CD4-positive, alpha-beta T cell treated with Interleukin-15 for 4 hours (primary cell): ENCODE measurements around the gene MTCH2.
"Not testable (repeated sequence)": the region's sequence is repeated elsewhere in the genome, so short reads cannot be mapped to it uniquely, and the experiment has no call there.

Experiments
- DNase-seq: peaks from one replicate; pipeline ENCODE4 v3.0.0-alpha.2; 2020; ENCODE audit warnings: low spot score

Gene MTCH2

DNA sequence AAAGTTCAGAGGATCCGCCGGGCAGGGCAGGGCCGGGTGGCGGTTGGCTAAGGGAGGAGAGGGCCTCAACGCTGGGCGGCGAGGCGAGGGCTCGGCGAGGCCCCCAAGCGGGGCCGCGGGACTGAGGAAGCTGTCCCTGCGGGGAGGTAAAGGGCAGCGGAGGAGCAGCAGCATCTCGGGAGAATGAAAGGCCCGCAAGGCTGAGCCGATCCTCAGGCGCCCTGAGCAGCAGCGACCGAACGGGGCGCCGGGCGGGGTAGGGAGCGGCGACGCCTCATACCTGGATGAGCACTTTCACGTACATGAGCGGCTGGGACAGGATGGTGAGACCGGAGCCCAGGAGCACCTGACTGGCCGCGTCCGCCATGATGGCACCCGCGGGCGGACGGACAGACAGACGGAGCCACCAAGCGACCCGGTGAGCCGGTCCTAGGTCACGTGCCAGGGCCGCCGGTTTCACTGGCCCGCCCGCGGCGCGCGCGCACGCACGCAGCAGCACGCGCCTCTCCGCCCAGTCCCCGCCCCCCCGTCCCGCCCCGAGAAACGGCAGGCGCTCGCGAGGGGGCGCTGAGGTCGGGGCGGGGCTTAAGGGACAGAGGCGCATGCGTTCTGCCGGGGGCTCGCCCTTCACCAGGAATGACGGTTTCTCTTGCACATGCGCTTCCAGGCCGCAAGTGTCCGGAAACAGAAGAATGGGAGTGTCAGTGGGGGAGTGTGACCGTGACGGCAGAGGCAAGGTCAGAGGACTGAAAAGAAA lies at the start of gene MTCH2:
Gene MTCH2, minus strand, starts transcription at position 461 of the 757 bp plus-strand sequence. Its CDS starts 94 bp downstream, at position 367.
- DNase-seq = peak; percentile 96

DNA sequence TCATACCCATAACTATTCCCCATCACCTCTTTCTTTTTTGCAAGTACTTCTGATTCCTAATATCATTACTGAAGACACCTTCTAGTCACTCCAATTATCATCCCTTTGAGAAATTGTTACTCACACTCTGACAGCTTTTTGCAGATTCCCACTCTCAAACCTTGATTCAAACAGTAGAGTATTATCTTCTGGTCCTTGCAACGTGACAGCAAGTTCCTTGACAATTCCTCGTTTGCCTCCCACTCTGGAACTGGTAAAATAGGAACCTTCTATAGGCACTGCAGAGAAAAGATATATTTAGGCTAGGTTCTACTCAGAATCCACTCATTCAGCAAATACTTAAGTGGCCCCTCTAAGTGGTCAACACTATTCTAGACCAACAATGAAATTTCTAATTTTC lies 49.6 kb upstream of the MTCH2 start:
- DNase-seq = no peak

DNA sequence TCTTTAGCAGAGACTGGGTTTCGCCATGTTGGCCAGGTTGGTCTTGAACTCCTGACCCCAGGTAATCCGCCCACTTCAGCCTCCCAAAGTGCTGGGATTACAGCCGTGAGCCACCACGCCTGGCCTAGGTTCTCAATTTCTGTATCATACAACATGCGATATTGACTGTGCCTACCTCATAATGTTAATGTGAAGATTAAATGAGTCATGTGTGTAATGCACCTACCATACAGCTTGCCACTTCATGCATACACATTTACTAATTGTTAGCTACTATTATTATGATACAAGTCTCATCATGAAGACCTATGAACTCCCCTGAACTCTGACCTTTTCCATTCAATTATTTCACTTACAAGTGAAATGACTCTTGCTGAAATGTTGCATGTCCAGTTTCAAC lies 47.1 kb upstream of the MTCH2 start:
- no peak for DNase-seq

DNA sequence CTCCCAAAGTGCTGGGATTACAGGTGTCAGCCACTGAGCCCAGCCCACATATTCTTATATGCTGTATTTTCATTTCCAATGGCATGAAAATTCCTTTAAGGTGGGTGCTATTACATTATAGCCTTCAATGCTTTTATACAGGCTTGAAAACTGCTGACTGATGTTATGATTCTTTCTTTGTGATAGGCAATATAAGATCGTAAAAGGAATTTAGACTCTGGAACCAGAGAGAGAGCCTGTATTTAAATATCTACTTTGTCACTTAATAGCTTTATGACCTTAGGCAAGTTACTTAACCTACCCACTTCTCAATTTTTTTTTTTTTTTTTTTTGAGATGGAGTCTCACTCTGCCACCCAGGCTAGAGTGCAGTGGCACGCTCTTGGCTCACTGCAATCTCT lies 46.6 kb upstream of the MTCH2 start:
- no peak for DNase-seq

DNA sequence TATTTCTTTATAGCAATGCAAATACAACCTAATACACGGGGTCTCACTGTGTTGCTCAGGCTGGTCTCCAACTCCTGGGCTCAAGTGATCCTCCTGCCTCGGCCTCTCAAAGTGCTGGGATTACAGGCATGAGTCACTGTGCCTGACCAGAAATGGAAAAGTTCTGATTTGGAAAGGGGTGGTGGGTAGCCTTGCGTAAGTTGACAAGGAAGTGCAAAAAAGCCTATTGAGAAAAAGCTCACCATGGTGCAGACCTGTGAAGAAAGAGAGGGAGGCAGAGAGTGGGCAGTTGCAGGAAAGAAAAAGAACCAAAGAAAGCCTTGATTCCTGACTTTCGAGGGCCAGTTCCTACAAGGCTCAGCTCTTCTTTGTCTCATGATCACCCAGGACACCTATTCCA lies 45.8 kb upstream of the MTCH2 start:
- DNase-seq = no peak

DNA sequence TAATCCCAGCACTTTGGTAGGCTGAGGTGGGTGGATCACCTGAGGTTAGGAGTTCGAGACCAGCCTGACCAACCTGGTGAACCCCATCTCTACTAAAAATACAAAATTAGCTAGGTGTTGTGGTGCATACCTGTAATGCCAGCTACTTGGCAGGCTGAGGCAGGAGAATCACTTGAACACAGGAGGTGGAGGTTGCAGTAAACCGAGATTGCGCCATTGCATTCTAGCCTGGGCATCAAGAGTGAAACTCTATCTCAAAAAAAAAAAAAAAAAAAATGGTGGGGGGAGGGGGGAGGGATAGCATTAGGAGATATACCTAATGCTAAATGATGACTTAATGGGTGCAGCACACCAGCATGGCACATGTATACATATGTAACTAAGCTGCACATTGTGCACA lies 44.3 kb upstream of the MTCH2 start:
- DNase-seq = not testable (repeated sequence)

DNA sequence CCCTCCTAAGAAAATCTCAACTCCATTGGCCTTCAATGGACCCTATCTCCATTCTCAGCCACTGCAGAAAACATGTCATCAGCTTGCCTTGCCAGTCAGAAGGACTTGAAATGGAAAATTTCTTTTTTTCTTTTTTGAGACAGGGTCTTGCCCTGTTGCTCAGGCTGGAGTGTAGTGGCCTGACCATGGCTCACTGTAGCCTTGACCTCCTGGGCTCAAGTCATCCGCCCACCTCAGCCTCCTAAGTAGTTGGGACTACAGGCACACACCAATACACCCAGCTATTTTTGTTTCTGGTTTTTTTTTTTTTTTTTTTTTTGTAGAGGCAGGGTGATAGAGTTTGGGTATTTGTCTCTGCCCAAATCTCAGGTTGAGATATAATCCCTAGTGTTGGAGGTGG lies 43.8 kb upstream of the MTCH2 start:
- DNase-seq = no peak

DNA sequence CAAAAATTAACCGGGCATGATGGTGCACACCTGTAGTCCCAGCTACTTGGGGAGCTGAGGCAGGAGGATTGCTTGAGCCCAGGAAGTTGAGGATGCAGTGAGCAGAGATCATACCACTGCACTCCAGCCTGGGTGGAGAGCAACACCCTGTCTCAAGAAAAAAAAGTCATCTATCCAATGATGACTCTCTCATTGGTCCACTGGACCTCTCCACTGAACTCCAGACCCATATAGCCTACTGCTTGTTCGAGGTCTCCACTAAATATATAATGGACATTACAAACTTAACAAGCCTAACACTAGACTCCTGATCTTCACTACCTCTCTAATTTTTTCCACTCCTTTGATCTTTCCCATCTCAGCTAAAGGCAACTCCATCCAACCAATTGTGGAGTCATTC lies 33.5 kb upstream of the MTCH2 start:
- DNase-seq = no peak

DNA sequence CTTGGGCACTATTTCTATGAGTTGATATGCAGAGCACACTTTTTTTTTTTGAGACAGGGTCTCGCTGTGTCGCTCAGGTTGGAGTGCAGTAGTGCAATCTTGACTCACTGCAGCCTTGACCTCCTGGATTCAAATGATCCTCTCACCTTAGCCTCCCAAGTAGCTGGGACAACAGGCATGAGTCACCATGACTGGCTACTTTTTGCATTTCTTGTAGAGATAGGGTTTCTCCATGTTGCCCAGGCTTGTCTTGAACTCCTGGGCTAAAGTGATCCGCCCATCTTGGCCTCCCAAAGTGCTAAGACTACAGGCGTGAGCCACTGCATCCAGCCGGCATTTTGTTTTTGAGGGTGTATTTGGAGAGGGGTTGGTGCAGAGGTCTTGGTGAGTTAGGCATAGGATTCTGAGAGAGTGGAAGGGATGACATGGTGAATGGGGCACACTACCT lies 29.9 kb upstream of the MTCH2 start:
- DNase-seq = no peak

DNA sequence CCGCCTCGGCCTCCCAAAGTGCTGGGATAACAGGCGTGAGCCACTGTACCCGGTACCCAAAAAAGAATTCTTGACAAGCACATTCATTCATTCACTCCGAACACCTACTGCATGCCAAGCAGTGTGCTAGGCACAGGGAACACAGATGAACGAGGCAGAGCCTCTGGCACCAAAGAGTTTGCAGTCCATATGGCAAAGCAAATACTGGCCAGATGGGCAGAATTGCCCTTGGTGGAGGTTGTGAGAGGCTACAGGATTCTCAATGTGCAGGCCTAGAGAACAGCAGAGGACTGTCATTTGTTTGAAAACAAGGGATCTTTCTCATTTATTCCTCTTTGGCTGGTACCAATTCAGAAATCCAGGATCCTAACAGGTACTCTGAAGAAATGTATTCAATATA lies 27.5 kb upstream of the MTCH2 start:
- no peak for DNase-seq

DNA sequence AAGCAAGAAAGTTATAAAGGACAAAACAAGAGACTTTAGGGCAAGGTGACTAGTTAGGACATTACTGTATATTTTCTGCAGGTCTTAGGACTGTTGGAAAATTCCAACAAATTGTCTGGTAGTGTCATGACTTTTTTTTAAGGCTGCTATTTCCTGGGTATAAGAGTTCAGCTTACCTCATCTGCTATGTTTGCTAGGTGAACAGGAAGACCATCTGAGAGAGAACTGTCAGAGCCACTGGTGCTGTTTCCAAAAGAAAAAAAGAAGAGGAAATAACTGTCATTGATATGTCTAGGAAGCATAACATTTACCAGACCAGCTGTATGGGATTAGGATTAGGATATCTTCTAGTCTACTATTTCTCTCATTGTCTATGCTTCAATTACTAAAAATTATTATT lies 26.3 kb upstream of the MTCH2 start:
- no peak for DNase-seq

DNA sequence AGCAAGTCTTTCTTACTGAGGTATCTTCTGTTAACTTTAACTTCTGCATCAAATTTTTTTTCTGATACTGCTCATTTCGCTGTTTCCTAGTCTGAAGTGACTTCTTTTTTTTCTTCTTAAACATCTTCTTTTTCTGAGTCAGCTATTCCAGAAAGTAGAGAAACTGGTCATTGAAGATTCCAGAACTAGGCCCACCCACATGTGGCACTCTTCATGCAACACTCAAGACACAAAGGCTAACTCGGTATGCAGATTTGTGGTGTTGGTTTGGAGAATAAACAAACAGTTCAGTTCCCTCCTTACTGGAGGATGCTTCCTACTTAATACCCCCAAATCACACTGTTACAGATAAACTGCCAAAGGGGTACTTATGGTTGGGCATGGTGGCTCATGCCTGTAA lies 25.2 kb upstream of the MTCH2 start:
- no peak for DNase-seq

DNA sequence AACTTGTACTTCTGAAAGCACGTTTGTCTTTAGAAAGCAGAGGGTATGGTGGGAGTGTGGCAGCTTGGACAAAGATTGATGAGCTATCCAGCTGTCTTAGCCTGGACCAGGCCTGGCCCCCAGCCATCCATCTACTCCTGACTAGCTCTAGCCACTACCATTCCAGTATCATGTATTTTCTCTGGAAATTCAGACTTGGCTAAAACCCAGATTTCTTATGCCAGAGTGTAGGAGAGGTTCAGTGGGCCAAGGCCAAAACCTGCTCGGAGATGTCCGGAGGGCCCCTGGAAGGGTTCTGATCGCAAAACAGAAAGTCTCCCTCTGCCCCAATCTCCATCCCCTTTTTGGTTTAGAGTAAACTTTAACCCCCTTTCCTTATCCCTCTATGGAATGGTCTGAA lies 24.8 kb upstream of the MTCH2 start:
- no peak for DNase-seq

DNA sequence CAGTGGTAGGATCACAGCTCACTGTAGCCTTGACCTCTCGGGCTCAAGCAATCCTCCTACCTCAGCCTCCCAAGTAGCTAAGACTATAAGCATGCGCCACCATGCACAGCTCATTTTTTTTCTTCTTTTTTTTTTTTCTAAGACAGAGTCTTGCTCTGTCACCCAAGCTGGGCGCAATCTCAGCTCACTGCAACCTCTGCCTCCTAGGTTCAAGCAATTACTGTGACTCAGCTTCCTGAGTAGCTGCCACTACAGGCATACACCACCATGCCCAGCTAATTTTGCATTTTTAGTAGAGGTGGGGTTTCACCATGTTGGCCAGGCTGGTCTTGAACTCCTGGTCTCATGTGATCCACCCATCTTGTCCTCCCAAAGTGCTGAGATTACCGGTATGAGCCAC lies 22.6 kb upstream of the MTCH2 start:
- not testable (repeated sequence) for DNase-seq

DNA sequence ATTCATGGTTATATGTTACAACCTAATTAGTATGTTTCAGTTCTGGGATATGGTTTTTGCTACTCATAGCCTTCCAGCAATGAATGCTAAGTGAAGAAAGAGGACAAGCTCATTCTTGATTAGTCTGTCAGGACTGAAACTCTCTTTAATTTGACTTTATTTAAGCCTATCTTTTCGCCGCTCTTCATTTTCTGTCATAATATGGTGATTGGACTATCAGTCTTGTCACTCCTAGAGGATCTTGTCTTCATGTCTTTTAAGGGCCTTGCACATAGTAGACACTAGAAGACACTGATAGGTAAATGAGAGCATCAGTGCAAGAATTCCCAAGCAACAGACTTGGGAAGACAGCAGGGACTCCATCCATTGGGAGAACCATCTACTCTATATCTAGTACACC lies 18.9 kb upstream of the MTCH2 start:
- no peak for DNase-seq

DNA sequence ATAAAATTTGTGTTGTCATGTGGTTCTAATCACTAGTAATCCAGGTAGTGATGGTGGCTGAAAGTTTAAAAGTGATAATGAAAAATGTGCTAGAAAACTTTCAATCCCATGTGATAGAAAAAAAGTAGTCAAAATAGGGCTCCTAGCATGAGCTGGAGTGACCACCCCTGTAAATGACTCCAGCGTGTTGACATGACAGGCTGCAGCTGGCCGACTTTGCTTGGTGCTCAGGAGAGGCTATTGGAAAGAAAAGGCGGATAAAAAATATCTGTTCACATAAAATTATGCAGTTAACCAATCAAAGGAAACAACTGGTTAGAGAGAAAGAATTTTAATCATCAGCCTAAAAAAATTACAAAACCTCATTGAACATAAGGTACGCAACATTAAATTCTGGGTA lies 16.9 kb upstream of the MTCH2 start:
- DNase-seq = no peak

DNA sequence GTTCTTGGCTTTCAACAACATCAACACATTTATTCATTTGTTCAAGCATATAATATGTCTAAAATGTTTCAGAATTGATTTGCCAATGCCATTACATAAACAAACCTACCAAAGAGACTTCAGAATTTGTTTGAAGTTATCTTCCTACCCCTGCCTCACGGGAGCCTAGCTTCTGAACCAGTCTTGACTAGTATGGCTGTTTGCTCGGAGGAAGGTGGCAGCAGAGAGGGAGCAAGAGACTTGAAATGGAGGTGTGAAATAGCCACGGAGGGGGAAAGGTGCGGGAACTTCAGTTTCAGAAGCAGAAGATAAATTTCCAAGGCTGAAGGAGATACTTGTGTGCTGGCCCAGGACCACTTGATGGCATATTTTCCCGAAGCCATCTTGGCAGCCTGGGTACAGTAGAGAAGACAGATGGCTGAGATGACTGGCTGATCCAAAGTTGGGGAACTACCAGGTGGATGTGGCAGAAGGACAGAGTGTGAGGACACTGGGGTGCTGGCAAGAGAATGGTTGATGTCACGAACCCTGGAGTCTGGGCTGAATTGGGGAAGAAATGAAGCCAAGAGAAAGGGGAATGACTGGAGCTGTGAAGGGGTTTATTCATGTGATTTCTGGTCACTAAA lies 14.0 kb upstream of the MTCH2 start:
- no peak for DNase-seq

DNA sequence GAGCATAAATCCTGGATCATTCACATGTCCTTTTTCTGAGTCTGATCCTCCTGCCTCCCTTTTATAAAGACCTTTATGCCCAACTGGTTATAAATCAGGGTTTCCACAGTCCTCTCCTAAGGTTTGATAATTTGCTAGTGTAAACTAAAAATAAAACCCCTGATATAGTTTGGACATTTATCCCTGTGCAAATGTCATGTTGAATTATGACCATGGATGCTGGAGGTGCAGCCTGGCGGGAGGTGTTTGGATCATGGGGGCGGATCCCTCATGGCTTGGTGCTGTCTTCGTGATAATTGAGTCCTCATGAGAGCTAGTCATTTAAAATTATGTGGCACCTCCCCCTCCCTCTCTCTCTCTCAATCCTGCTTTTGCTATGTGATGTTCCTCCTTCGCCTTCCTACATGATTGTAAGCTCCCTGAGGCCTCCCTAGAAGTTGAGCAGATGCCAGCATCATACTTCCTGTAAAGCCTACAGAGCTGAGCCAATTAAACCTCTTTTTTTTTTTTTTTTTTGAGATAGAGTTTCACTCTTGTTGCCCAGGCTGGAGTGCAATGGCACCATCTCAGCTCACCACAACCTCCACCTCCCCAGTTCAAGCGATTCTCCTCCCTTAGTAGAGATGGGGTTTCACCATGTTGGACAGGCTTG lies 9.6 kb upstream of the MTCH2 start:
- no peak for DNase-seq

DNA sequence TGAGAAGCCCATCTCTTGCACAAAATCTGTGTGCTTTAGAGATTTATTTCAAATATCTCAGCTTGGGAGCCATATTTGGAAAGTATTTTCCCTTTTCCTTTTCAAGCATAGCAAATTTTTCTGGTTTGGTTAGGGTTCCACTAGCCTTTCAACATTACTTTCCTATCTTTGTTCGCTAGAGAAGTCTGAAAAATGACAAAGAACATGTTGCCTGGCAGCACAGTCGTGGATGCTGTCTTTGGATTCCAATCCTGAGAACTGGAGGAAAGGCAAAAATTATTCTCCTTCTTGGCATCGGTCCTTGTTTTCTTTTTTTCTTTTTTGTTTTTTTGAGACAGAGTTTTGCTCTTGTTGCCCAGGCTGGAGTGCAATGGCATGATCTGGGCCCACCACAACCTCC lies 6.9 kb upstream of the MTCH2 start:
- no peak for DNase-seq

DNA sequence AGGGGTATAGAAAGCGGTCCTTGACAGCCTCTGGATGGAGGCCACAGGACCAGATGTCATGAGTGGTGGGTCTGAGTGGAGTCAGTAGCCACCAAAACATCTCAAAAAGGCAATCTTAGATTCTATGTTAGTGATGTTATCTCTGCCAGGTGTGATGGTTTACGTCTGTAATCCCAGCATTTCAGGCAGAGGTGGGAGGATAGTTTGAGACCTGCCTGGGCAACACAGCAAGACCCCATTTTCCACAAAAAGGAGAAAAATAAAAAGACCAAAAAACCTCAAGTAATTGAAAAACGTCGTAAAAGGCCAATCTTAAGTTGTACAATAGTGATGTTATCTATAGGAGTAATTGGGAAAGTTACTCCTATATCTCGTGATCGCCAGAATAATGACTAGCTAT lies 3.7 kb upstream of the MTCH2 start:
- DNase-seq = no peak

DNA sequence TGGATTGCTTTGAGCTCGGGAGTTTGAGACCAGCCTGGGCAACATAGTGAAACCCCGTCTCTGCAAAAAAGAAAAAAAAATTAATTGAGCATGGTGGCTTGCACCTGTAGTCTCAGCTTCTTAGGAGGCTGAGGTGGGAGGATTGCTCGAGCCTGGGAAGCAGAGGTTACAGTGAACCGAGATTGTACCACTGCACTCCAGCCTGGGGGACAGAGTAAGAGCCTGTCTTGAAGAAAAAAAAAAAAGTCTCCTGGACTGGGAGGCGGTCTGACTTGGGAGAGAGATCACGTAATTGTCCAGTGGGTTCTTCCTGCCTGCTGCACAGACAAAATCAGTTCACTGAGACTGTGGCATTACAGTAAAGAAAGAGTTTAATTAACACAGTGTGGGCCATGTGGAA lies 3.1 kb upstream of the MTCH2 start:
- no peak for DNase-seq

DNA sequence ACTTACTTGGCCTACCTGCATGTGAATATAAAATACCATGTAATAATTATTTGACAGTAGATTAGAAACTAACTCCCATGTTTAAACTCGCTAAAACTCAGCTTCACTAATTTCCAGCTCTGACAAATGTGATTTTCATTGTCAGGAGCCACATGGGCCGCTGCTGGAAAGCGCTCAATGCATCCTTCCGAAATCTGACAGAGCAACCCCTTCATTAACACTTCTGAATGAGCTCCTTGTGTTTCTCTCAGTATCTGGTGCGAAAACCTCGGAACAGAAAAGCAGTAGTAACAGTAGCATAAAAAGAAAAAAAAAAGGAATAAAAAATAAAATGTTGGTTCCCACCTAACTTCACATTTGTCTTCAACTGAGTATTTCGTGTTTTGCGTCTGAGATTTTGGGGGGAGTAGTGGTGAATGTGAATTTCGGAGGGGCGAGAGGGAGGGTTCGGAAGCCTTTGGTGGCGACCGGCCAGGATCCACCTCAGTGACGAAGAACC lies 710 bp downstream of the MTCH2 start:
- DNase-seq = no peak

DNA sequence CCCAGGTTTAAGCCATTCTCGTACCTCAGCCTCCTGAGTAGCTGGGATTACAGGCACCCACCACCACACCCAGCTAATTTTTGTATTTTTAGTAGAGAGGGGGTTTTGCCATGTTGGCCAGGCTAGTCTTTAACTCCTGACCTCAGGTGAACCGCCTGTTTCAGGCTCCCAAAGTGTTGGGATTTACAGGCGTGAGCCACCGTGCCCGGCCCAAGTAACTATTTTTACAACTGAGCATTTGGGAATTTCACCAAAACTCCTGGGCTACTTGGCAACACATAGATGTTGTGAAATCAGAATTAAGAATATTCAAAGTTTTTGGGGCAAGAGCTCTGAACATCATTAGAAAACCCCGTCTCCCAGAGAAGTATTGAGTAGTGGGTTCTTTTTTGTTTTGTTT lies 1.9 kb downstream of the MTCH2 start:
- not testable (repeated sequence) for DNase-seq
